ENCODE data around the gene ZNF24. TPM values are rescaled to one million over a fixed set of nuclear protein-coding genes. Genes with fewer than 3 reads are reported as not detected.

The ZNF24 gene
- total and polyA plus RNA-seq, 9 donors = 18.7 to 64.8 (median 48.1) TPM

GRCh38 chr18:35389095-35389618, 44.9 kb upstream of the ZNF24 start:
- Histone ChIP-seq H3K27me3 (no peaks in the 10 kb centered on the region), H3K4me3 (no peak overlapping the region), H3K27ac (no peak overlapping the region), H3K9me3 (no peaks in the 10 kb centered on the region), H3K4me1 (ENCODE audit: insufficient read depth) (no peaks in the 10 kb centered on the region), H3K36me3 (no peaks in the 10 kb centered on the region)
- WGBS, 3 donors = 4 to 18% (median 9%) methylated on average over 5 of the region's 5 CpGs
- intact Hi-C loops (cut with DNase I) = no loop called here
- DNase-seq = no peak
- no peak for TF ChIP-seq POLR2A (IDR thresholded peaks at IDR 0.05)
- no peak for TF ChIP-seq CTCF (IDR thresholded peaks at IDR 0.05)
- TF ChIP-seq EP300 (IDR thresholded peaks at IDR 0.05) = no peak

GRCh38 chr18:35387152-35387571, 42.9 kb upstream of the ZNF24 start:
- Histone ChIP-seq H3K9me3 (no peaks in the 10 kb centered on the region), H3K4me1 (ENCODE audit: insufficient read depth) (no peaks in the 10 kb centered on the region), H3K36me3 (no peaks in the 10 kb centered on the region), H3K27me3 (no peaks in the 10 kb centered on the region), H3K4me3 (no peak overlapping the region), H3K27ac (no peak overlapping the region)
- intact Hi-C loops (cut with DNase I) = no loop called here
- no peak for DNase-seq
- 64 to 72% (median 71%) methylated on average over 3 of the region's 3 CpGs for WGBS, 3 donors
- TF ChIP-seq EP300 (IDR thresholded peaks at IDR 0.05) (no peak), CTCF (IDR thresholded peaks at IDR 0.05) (no peak), POLR2A (IDR thresholded peaks at IDR 0.05) (no peak)

GRCh38 chr18:35386600-35387100, 42.4 kb upstream of the ZNF24 start:
- WGBS, 3 donors = 26 to 29% (median 27%) methylated on average over 7 of the region's 7 CpGs
- H3K27me3 ChIP-seq = no peaks in the 10 kb centered on the region
- H3K27ac ChIP-seq = no peak overlapping the region
- H3K4me1 ChIP-seq (ENCODE audit: insufficient read depth) = no peaks in the 10 kb centered on the region
- intact Hi-C loops (cut with DNase I) = no loop called here
- TF ChIP-seq CTCF (IDR thresholded peaks at IDR 0.05) = peak; percentile 43 to 52 (median 52)
- TF ChIP-seq POLR2A (IDR thresholded peaks at IDR 0.05) = no peak
- no peak overlapping the region for H3K4me3 ChIP-seq
- no peaks in the 10 kb centered on the region for H3K36me3 ChIP-seq
- H3K9me3 ChIP-seq = no peaks in the 10 kb centered on the region
- DNase-seq = peak in 3 of 5 donors; percentile 23 to 68 (median 50)

GRCh38 chr18:35383136-35383535, 38.9 kb upstream of the ZNF24 start:
- no peak overlapping the region for H3K27ac ChIP-seq
- no peaks in the 10 kb centered on the region for H3K27me3 ChIP-seq
- TF ChIP-seq CTCF (IDR thresholded peaks at IDR 0.05) (no peak), POLR2A (IDR thresholded peaks at IDR 0.05) (no peak), EP300 (IDR thresholded peaks at IDR 0.05) (no peak)
- H3K4me3 ChIP-seq = no peak overlapping the region
- H3K9me3 ChIP-seq = no peaks in the 10 kb centered on the region
- WGBS, 3 donors = 80 to 91% (median 81%) methylated on average over 2 of the region's 2 CpGs
- H3K4me1 ChIP-seq (ENCODE audit: insufficient read depth) = no peaks in the 10 kb centered on the region
- H3K36me3 ChIP-seq = no peaks in the 10 kb centered on the region
- intact Hi-C loops (cut with DNase I) = no loop called here
- no peak for DNase-seq

All from ovary (tissue), 9 donors.